GM19238 (cell line): ENCODE results near the gene GPR101.
A peak's percentile ranks its signal among the peaks of the same experiment; 100 is the strongest.

Experiments used
- DNase-seq: peaks from one replicate; pipeline ENCODE4 v3.0.0; 2011; ENCODE audit warnings: low spot score; ENCODE audit not compliant: insufficient read length

GPR101 gene

GRCh38 chrX:137033774-137034507 is at the start of gene GPR101:
TSS of gene GPR101 (minus strand) at chrX:137033995. CDS start at chrX:137031674, 2,321 bp downstream.
- no peak for DNase-seq

DNA sequence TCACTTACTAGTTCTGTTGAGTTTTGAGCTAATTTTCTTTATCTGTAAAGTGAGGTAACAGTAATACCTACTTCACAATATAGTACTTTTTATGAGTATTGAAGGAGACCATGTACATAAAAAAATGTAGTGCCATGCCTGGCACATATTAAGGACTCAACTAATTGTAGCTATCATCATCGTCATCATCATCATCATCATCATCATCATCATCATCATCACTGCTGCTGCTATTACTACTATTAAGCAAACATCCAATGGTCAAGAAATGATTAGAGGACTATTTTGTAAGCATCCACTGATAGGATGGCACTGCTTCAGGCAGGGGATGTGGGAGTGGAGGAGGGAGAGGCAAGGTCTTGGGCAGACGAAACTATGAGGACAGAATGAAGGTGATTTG is 47.4 kb upstream of the GPR101 start:
- DNase-seq: no peak

DNA sequence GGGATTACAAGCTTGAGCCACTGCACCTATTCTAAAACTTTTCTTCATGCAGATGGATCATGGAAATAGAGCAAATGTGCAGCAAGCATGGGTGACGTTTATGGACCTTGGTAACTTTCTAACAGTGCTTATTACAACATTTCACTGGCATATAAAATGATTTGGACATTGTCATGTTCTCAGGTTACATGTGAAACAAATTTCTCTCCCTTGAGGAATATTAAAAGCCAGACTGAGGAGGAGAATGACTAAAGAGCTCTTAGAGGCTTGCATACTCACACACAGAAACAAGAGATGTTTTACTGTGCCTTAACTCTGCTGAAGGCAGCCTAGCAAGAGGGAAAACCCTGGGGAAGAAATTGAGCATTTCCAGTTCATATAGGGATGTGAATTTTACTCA is 38.6 kb upstream of the GPR101 start:
- no peak for DNase-seq

DNA sequence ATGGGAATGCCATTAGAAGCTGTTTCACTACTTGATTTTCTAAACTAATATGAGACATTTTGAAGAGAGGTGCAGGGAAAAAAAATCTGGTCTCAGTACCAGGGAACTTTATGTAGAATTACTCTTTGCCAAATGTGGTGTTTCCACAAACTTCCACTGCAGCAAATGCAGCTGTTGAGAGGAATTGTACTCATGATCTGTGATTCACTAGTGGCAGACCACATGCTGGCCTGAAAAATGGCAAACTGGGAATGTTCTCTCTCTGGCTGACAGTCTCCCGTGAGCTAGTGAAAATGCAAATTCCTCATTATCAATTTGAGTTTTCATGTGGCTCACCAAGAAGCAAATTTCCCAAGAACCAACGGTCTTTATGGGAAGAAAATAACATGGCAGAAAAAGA is 37.8 kb upstream of the GPR101 start:
- DNase-seq: no peak

GRCh38 chrX:137067147-137067546 is 33.4 kb upstream of the GPR101 start:
- no peak for DNase-seq

- no peak for DNase-seq
Measured at GRCh38 chrX:137062915-137063617, 29.3 kb upstream of the GPR101 start.

DNA sequence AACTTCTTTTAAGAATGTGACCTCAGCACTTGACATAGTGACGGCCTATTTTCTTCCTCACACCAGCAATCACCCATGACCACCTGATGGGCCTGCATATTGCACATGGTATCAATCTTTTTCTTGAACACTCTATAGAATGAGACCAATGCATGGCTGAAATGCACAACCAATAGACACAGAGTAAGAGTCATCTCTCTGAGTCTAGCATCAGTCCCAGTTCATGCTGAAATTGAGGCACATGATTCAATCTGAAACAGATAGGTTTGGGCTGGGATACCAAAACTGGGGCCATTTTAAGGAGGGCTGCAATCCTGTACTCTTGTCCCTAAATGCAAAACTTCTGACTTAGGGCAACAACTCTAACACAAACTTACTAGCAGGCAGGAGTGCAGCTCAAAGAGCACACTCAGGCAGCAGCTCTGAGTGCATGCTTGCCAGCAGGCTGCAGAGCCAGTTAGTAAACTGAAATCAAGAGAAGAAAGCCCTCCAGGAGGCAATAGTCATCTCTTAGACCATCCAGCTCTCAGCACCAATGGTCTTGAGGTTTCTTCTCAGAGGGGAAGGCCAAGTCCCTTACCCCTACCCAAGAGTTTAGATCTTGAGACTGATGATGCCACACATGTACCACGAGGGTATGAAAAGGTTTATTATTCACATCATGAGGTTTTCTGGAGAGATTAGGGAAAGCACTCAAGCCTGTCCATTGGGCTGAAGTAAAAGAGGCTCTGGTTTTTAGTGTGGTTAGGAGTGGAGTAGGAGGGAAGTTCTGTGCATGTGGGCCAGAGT is 24.7 kb upstream of the GPR101 start:
- DNase-seq: no peak

GRCh38 chrX:137052643-137053235 is 18.9 kb upstream of the GPR101 start:
- no peak for DNase-seq

- peak; percentile 44 for DNase-seq
Measured at GRCh38 chrX:137051978-137052642, 18.3 kb upstream of the GPR101 start.

GRCh38 chrX:137044893-137045292 is 11.1 kb upstream of the GPR101 start:
- DNase-seq: no peak

DNA sequence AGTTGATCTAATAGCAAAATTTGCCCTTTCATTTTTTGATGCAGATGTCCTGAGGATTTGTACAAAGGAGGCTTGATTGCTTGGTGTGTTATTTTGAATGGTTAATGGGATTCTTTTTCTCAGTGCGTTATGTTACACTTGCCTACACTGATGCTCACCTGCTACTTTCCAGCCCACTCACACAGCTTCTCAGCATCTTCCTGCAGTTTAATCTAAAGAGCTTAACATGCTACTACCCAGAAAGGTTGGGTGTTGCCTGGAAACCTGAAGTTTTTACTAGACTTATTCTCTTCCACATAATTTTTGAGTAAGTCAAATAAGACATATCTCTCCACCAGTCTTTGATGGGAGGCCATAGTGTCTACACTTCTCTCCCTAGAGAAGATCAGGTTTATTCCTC is 9.9 kb upstream of the GPR101 start:
- DNase-seq: no peak

DNA sequence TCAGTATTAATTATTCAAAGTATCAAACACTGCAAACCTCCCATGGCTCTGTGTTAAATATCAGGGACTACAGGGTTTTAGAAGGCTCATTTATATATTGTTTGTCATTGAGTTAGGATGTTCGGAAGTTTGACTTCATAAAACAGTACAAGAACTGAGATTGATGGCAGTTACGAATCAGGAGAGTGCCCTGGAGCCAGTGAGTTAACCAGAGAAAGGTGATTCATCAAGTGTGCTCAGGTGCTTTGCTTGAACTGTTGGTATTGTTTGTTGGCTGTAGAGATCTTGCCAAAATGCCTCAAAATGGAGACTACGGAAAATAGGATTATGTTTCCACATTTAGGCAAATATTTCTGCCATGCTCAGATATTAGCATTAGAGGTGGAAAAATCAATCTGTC is 7.5 kb upstream of the GPR101 start:
- no peak for DNase-seq

GRCh38 chrX:137040113-137040794 is 6.5 kb upstream of the GPR101 start:
- no peak for DNase-seq

GRCh38 chrX:137034508-137034872 is 695 bp upstream of the GPR101 start:
- no peak for DNase-seq

- DNase-seq: no peak
Measured at GRCh38 chrX:137032841-137033773, 688 bp downstream of the GPR101 start.

DNA sequence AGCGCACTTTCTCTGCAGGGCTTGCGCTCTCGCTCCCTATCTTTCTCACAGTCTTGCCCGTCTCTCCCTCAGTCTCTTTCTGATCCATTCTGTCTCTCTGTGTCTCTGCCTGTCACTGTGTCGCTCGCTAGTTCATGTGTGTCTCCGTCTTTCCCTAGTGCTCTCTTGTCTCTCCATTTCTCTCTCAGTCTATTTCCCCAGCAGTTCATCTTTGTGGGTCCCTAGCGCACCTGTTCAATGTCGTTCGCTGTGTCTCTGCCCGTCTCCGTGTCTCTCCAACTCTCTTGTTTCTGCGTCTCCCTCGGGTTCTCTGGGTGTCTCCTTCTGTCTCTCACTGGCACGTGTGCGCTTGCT is 1.5 kb downstream of the GPR101 start:
- no peak for DNase-seq

DNA sequence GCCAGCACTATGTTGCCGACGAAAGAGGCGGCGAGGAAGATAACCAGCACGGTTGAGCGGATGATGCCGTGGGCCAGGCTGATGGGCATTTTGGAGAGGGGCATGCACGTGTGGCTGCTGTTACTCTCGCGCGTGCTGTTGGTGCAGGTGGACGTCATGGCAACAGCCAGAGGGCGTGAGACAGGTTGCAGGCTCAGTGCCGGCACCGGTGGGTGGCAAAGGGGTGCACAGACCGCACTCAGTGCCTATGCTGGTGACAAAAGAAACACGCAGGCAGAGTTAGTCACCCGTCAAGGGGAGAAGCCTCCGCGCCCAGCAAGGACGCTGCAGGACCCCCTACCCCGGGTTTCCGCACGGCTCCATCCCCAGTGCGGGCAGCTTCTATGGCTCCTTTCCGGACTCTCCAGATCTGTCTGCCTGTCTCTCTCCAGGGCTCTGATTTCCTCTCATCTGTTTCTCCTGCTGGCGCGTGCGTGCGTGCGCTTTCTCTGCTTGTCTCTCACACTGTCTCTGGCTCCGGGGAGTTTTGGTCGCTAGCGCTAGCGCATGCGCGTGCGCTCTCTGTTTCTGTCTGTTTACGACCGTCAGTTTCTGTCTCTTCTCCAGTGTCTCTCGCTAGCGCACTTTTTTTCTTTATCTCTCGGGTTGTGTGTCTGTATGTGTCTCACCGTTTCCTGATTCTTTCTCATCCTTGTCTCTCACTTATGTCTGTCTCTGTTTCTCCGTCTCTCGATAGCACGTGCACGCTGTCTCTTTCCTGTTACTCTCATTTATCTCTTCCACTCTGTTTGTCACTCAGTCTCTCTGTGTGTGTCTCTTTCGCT is 2.1 kb downstream of the GPR101 start:
- peak; percentile 34 for DNase-seq

DNA sequence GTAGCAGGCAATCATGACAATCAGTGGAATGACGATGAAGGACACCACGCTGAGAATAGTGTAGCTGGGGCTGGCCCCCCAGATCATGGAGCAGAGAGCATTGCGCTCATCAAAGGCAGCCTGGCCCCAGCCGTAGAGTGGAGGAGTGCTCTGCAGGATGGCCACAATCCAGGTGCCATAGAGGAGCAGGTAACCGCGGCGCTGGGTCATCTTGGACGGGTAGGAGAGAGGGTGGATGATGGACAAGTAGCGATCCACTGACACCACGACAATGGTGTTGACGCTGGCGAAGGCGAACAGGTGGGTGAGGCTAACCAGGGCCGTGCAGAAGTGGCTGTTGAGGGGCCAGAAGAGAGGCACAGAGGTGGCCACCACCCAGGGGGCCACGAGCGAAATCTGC is 2.8 kb downstream of the GPR101 start:
- no peak for DNase-seq

- no peak for DNase-seq
Measured at GRCh38 chrX:137028699-137029098, 5.1 kb downstream of the GPR101 start.
